T-helper 1 cell treated with Interleukin-12 subunit alpha and Interleukin-12 subunit beta and Interleukin-4 antibody, amounts not matched to agents 30 ng/mL and 1 ng/mL, for 36 hours (primary cell): ENCODE measurements around the gene FIBP. TPM values are rescaled to one million over a fixed set of nuclear protein-coding genes. Genes with fewer than 3 reads are reported as not detected.

Experiments
- intact Hi-C: fragments of 100-400 bp; cut with micrococcal nuclease; formaldehyde crosslinking; loops from one replicate; pipeline ENCODE4 v1.15.1; 2024
- total RNA-seq: library from RNA; stranded (reverse); gene quantifications from 2 replicates; pipeline ENCODE4 v1.2.3, GENCODE V29; 2022

Gene FIBP
- total RNA-seq, 1 donor from 2014 or later: 88.7 TPM

DNA sequence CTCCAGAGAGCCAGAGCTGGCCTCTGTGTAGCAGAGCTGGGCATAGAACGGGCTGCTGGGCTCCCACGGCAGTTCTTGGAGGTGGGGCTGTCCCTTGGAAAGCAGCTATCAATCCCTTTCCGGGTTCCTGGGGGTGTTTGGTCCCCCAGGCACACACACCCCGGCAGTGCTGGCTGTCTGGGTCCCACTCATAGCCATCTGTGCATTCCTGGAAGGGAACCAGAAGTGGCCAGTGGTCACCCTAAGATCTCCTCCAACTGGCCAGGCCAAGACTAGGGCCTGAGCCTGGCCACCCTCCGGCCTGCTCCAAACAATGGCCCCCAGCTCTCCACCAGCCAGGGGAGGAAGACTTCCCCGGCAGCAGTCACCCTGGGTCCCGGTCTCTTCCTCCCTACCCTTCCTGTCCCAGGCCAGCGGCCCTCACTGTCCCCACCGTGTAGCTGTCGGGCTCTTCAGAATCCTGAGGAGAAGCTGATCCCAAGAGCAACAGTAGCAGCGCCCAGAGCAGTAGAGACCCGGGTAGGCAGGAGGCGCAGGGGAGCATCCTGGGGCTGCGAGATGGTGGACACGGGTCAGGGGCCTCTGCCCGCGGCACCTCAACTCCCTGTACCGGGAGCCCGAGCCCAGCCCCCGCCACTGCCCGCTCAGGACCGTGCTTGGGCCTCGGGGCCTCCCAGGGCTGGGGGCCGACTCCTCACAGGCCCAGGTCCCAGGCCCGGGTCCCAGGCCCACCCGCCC lies 16.3 kb downstream of the FIBP start:
- intact Hi-C loops: no loop called here

DNA sequence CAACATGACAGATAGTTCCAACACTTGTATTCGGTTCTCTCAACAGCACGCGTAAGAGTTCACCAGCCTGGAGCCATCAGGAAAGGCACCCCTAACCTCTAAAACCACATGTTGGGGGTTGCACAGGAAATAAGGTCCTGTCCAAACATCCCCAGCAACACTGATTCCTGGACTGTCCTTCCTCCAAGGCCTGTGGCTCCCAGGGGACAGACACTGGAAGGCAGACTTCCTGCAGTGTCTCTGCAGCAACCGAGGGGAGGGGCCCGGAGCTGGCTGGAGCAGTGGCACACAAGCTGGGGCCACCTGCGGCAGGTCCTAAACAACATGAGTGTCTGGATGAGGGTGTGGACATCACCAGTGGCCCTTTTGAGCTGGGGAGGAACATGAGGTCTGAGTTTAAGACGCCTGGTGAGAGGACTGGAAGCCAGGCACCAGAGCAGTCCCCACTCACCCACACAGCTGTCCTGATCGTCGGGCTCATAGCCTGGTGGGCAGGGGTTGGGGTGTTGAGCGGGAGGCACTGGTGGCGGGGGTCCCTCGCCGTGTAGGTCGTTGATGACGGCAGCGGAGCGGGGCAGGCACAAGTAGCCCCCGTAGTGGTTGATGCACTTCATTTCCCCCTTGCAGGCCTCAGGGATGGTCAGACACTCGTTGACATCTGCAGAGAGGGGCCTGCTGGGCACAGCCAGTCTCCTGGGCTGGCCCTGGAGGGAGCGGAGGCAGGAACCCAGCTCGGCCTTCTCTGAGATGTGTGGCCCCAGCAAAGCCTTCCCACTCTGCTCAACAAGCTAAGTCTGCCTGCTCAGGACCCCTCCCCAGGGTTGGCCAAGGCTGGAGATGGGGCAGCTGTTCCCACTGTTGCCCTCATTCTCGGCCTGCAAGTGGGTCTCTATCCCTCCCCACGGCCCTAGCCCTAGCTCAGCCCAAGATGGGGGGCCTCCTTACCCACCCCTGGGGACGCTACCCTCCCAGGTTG lies 17.3 kb downstream of the FIBP start:
- intact Hi-C loops: no loop called here

DNA sequence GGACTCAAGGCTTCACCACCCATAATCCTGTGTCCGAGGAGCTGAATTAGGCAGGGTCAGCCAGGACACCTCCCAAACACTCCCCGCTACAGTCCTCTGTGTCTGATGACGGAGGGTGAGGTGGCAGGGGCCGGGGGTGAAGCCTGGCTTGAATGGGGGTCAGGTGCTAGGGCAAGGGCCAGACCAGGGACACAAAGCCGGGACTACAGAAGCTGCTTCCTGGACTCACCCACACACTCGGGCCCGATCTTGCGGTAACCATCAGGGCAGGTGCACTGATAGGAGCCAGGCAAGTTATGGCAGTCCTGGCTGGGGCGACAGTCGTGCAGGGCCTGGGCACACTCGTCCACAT lies 18.0 kb downstream of the FIBP start:
- intact Hi-C loops: no loop called here

DNA sequence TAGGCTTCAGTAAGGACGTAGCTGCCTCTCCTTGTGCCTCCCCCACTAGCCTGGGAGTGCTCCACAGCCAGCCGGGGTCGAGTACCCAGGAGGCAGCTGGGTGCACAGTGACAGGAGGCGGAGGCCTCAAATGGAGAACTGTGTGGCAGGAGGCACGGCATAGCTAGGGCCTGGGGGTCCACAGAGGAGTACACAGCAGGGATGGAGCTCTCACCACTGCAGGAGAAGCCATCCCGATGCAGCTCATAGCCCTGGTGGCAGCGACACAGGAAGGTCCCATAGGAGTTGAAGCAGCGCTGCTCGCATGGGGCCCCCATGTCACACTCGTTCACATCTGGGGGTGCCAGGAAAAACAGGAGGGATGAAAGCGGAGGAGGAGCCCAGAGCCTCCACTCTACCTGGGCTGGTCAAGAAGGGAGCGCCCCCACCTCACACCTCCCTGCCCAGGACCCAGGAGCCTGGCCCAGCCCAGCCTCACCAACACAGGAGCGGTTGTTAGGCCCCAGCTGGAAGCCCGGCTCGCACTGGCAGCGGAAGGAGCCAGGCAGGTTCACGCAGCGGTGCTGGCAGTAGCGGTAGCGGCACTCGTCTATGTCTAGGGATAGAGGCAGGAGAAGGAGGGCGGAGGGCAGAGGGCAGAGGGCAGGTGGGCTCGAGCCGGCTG lies 18.5 kb downstream of the FIBP start:
- intact Hi-C loops: no loop called here

DNA sequence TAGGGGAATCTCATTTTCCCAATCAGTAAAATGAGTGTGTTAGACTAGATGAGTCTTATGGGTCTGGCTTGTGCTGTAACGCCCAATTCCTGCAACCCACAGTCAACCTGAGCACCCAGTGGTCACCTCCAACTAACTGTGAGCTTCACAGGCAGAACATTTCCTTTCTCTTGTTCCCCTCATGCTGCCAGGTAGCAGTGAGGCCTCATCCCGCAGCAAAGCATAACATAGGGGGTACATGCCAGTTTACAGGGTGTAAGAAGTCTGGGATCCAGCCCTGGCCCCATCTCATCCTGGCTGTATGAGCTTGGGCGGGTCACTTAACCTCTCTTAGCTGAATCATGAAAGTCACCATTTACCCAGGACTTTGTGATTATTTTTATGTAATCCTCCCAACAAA lies 19.4 kb downstream of the FIBP start:
- intact Hi-C loops: no loop called here

DNA sequence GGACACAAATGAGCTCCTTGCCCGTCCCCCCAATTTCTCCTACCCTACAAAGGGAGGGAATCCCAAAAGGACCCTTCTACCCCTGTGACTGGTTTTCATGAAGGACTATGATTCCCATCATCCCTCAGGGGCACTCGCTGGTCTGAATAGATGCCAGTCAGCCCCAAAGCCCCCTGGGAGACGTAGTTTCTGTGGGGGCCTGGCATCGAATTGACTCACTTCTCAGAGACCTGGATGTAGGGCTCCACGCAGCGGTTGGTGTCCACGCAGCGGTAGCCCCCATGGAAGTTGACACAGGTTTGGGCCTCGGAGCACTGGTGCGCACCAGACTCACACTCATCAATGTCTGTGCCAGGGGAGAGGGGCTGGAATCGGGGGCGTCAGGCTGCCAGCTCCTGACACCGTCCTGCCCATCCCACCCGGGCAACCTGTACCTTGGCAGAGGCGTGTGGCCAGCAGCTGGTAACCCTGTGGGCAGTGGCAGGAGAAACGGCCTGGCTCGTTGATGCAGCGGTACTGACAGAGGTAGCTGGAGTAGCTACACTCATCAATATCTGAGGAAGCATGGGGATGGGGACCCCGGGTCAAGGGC lies 20.1 kb downstream of the FIBP start:
- intact Hi-C loops: no loop called here

DNA sequence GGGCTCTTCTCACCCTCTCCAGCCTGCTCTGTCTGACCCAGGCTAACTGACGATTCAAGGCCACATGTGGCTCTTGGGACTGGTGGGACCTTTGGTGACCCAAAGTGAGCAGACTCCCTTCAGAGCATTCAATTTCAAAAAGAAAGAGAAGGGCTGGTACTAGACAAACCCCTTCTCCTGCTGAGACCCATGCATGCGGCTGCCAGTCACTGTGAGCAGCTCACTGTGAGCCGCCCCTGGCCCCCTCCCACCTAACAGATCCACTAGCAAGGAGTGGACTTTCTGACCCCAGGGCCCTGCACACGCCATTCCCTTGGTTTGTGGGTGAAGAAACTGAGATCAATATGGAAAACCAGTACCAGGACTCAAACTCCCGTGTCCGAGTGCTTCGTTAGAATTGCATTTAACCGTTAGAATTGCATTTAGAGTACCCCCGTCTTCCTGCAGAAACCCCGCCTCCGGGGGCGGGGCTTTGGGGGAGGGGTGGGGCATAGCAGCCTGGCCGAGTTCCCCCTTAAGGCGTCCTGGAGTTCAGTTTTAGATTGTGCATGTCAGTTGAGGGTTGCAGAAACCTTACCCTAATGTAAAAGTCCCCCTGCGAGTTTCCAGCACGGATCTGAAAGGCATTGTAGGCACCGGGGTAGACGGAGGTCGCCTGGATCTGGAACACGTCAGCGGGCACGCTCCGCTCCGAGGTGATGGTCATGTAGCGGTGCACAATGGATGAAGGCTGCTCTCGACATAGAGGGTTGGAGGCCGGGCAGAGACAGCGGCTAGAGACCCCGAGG lies 20.8 kb downstream of the FIBP start:
- intact Hi-C loops: no loop called here

DNA sequence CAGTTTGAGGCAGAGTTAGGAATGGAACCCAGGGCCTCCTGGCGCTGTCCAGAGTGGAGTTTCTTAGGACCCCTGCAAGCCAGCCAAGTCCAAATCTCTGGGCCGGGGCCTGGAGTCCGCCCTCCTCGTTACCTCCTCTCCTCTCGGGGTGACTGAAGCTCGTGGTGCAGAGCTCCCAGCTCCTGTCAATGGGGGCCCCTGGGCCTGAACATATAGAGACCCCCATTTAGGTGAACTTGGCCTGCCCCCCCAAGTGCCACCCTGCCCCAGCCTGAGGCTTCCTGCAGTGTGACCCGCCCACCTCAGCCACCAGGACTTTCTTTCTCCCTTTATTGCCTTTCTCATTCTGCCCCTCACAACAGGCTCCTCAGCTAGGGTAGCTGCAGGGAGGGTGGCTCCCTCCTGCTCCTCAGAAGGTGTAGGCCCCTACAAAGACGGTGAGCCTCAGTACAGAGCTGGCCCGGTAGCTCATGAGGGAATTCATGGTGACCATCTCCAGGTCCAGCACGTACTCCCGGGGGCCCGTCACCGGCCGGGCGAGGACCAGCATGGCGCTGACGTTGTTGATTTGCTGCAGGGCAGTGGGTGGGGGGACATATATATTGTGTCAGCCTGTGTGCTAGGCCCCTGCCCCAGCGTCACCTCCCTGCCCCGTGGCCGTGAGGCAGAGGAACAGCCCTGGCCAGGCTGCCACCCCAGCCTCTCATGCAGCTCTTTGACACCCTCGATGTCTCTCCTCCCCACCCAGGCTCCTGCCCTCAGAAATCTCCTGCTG lies 21.6 kb downstream of the FIBP start:
- intact Hi-C loops: no loop called here

DNA sequence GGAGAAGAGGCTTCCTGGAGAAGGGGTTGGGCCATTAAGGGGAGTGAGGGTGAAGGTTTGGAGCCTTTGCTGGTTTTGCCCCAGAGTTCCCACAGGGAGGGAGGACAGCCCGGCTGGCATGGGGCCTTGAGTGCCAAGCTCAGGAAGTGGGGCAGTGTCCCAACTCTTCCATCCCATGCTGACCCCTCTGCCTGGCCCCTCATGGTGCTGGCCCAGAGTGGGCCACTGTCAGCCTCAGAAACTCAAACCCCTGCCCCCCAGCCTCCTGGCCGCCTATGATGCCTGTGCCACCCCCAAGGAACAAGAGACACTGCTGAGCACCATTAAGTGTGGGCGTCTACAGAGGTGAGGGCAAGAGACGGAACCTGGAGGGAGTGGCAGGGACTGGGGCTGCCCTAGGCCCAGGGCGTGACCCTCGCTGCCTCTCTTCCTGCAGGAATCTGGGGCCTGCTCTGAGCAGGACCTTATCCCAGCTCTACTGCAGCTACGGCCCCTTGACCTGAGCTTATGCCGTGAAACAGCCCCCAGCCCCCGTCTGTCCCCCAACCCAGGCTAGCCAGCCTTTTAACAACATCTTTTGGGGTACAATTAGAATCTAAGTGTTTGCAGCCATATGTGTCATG lies 22.6 kb downstream of the FIBP start:
- intact Hi-C loops: no loop called here

DNA sequence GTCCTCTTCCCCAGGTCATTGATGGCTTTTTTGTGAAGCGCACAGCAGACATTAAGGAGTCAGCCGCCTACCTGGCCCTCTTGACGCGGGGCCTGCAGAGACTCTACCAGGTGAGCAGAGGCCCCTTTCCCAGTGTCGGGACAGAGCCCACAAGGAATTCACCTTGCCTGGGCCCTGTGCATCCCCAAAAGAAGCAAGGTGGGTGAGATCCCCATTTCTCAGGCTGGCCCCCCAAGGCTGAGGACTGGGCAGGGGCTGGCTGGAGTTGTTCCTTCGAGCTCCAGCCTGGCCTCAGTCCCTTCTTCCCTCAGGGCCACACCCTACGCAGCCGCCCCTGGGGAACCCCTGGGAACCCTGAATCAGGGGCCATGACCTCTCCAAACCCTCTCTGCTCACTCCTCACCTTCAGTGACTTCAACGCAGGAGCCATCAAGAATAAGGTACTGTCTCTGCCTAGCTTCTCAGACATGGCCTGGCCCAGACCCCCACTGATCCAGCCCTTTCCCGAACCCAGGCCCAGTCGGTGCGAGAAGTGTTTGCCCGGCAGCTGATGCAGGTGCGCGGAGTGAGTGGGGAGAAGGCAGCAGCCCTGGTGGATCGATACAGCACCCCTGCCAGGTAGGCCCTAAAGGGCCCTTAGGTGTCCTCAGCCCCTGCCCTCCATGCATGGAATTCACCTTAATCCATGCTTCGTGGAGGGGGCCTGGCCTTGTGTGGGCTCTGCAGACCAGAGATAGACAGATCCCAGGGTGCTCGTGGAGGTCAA lies 23.4 kb downstream of the FIBP start:
- intact Hi-C loops: no loop called here

DNA sequence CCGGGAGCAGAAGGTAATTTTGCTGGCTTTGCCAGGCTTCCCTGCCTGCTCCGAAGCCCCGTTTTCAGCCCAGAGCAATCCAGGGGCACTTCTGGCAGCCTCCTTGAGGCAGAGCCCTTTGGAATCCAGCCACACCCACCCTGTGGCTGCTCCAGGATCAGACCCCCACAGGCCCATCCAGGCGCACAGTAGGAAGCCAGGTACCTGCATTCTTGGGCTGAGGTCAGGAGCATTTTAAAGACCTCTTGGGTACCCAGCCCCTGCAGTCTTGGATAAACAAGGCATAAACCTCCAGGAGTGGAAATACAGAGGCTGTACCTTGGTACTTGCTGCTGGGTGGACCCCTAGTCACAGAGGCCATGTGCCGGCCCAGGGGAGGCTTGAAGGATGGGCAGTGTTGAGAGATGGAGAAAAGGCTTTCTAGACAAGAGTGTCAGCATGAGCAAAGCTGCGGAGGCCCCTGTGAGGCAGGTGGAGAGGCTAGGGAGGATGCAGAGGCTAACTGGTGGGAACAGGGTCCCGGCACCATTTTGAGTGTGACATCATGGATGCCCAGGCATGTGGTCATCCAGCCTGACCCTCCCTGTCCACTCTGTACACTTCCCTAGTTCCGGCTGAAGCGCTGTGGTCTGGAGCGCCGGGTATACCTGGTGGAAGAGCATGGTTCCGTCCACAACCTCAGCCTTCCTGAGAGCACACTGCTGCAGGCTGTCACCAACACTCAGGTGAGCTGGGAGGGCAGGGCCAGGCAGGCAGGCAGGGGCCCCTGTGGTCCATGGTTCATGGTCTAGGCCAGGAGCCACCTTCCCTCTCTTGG lies 24.2 kb downstream of the FIBP start:
- intact Hi-C loops: no loop called here

DNA sequence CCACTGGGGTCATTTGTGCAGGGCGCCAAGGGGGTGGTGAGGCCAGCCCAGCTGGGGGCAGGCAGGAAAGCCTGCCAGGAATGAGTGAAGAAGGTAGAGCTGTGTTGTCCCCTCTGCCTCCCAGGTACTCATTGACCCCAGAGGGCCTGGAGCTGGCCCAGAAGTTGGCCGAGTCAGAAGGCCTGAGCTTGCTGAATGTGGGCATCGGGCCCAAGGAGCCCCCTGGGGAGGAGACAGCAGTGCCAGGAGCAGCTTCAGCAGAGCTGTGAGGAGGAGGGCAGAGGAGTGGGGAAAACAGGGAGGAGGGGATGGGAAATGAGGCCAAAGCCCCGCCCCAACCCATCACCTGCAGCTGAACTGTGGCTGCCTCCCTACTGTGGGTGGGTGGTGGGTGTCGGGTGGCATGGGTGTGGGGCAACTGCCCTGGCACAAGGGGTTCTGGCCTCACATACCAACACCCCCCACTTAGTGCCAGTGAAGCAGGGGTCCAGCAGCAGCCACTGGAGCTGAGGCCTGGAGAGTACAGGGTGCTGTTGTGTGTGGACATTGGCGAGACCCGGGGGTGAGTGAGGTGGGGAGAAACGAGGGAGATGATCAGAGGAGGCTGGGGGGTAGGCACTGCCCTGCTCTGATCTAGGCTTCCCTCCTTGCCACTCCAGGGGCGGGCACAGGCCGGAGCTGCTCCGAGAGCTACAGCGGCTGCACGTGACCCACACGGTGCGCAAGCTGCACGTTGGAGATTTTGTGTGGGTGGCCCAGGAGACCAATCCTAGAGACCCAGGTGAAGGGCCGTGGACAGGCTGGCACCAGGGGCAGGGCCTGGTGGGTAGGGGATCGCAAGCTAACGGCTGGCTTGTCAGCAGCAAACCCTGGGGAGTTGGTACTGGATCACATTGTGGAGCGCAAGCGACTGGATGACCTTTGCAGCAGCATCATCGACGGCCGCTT lies 25.1 kb downstream of the FIBP start:
- intact Hi-C loops: no loop called here

DNA sequence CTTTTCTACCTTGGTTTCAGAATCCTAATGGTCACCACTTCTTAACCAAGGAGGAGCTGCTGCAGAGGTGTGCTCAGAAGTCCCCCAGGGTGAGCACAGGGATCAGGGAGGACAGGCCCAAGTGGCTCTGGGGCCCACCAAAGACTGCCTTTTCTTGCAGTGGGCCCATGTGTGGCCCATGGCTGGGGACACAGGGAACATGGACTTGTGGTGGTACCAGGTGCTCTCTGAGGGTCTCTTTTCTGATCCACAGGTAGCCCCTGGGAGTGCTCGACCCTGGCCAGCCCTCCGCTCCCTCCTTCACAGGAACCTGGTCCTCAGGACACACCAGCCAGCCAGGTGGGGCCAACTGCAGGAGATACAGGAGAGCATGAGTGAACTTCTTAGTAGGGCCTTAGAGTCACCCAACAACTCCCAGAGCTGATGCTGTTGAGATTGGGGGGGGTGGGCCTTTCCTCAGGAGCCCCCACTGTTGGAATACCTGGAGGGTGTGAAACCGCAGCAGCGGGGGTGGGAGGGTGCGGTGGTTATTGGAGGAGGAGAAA lies 26.0 kb downstream of the FIBP start:
- intact Hi-C loops: no loop called here

DNA sequence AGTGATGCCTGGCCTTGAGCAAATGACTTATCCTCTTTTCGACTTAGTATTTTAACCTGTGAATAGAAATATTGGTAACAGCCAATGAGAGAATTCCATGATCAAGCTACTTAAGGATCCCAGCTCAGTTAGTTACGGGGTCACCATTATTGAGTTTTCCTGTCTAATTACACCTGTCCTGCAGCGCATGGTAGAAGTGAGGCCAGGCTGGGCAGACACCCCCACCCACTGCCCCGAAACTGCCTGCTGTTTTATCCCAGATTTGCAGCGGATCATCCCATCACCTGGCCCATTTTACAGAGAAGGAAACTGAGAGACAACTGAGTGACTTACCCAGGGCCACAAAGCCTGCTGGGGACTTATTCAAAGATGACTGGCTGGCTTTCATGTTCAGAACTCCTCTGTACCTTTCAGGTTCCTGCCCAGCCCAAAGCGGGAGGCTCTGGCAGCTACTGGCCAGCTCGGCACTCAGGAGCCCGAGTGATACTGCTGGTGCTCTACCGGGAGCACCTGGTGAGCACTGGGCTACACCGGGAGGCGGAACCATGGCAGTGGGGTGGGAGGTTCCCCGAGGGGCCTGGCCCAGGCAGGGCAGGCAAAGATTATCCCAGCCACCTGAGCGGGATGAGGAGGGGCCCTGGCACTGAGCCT lies 26.6 kb downstream of the FIBP start:
- intact Hi-C loops: no loop called here

DNA sequence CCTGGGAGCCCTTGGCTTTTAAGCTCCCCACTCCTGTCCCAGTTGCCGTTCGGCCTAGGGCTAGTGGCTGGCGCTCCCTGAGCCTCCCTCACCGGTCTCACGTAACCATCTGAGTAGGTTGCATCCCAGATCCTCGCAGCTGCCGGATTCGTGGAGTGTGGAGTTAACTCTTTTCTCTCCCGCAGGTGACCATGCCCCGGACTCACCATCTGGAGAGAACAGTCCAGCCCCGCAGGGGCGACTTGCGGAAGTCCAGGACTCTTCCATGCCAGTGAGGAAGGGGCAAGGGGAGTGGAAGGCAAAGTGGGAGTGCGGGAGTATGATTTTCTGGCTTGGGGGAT lies 27.1 kb downstream of the FIBP start:
- intact Hi-C loops: no loop called here
